HepG2 (cell line): Measurements from ENCODE around the gene NCKIPSD. TPM values are rescaled to one million over a fixed set of nuclear protein-coding genes. Genes with fewer than 3 reads are reported as not detected.
A peak's percentile ranks its signal among the peaks of the same experiment; 100 is the strongest.

ENCODE experiments used
- GPBP1L1 ChIP-seq: sonication (generic); formaldehyde crosslinking; IDR thresholded peaks from 2 replicates; pipeline ENCODE4 v1.5.0; 2020; ENCODE audit warnings: mild to moderate bottlenecking, missing genetic modification reagents
- HMGXB3 ChIP-seq: sonication (generic); formaldehyde crosslinking; IDR thresholded peaks from 2 replicates; pipeline ENCODE4 v1.4.0; 2020; ENCODE audit warnings: missing genetic modification reagents, borderline replicate concordance
- HNRNPH1 ChIP-seq: fragments of 200-400 bp; formaldehyde crosslinking; optimal IDR thresholded peaks from 2 replicates; pipeline ENCODE3; 2017; ENCODE audit warnings: mild to moderate bottlenecking, low read depth, low read length
- KIAA2018 ChIP-seq: sonication (generic); formaldehyde crosslinking; IDR thresholded peaks from 2 replicates; pipeline ENCODE4 v1.5.0; 2020; ENCODE audit warnings: mild to moderate bottlenecking, missing genetic modification reagents, borderline replicate concordance
- PHF21A ChIP-seq: sonication (generic); formaldehyde crosslinking; IDR thresholded peaks from 2 replicates; pipeline ENCODE4 v1.5.0; 2020; ENCODE audit warnings: mild to moderate bottlenecking, missing genetic modification reagents
- THRA ChIP-seq: sonication (generic); formaldehyde crosslinking; IDR thresholded peaks from 2 replicates; pipeline ENCODE4 v1.4.0; 2020; ENCODE audit warnings: missing genetic modification reagents, borderline replicate concordance
- ZNF563 ChIP-seq: sonication (generic); formaldehyde crosslinking; IDR thresholded peaks from 2 replicates; pipeline ENCODE4 v1.8.0; 2022; ENCODE audit warnings: mild to moderate bottlenecking, moderate library complexity, missing genetic modification reagents
- ZNF574 ChIP-seq: sonication (generic); formaldehyde crosslinking; IDR thresholded peaks from 2 replicates; pipeline ENCODE4 v1.4.0; 2020; ENCODE audit warnings: missing genetic modification reagents
- polyA plus RNA-seq, 8 experiments: library from polyadenylated mRNA; depleted of rRNA in 3 of 8; stranded (reverse) in 7 of 8; unstranded in 1 of 8; fragments of >200 nt; fragmentation: Illumina TruSeq in 4 of 8; extraction: Trizol in 4 of 8; gene quantifications; 2 replicates each; pipeline versions ENCODE4 v1.2.1 to v1.2.3, GENCODE V29; 2011 to 2016; ENCODE audit warnings: low read depth in 4 of 8, missing spikeins in 1 of 8, mixed read lengths in 1 of 8; ENCODE audit not compliant: insufficient read depth in 1 of 8
- total RNA-seq, 5 experiments: library from RNA; depleted of rRNA; stranded (reverse); fragments of >200 nt; fragmentation: Illumina TruSeq; extraction: Trizol; gene quantifications; 2 replicates each; pipeline ENCODE4 v1.2.3, GENCODE V29; 2016; ENCODE audit warnings: low read depth in 1 of 5

NCKIPSD gene
- total and polyA plus RNA-seq, 2 of the 13 experiments (the other 11 are each of a cell fraction or from before 2014, with no cell fraction given) = 13.5 to 35.2 TPM

GRCh38 chr3:48635222-48636021 is 50.3 kb downstream of the NCKIPSD start, which contains the start of gene SLC26A6 (continued):
- TF ChIP-seq ZNF574 (CRISPR knock-in tag) (peak; percentile 95), PHF21A (CRISPR knock-in tag) (peak; percentile 92), HMGXB3 (CRISPR knock-in tag) (0 out of 2 replicates have a peak, but pooled peaks have one; percentile 39), THRA (CRISPR knock-in tag) (no peak), ZNF563 (peak; percentile 25), HNRNPH1 (no peak), GPBP1L1 (no peak), KIAA2018 (CRISPR knock-in tag) (no peak)
